ENCODE measurements around the gene AMY2B.
"Not testable (repeated sequence)": the region's sequence is repeated elsewhere in the genome, so short reads cannot be mapped to it uniquely, and the experiment has no call there.

The AMY2B gene

GRCh38 chr1:103571289-103571688 is at the start of gene AMY2B:
TSS of gene AMY2B (plus strand) at chr1:103571589. CDS start at chr1:103571603, 14 bp downstream.
- DNase-seq: not testable (repeated sequence)

- no peak for DNase-seq
These were observed 48.0 kb upstream of the AMY2B start for GRCh38 chr1:103523346-103523745.

GRCh38 chr1:103525114-103525606 is 46.2 kb upstream of the AMY2B start:
- DNase-seq: no peak

DNA sequence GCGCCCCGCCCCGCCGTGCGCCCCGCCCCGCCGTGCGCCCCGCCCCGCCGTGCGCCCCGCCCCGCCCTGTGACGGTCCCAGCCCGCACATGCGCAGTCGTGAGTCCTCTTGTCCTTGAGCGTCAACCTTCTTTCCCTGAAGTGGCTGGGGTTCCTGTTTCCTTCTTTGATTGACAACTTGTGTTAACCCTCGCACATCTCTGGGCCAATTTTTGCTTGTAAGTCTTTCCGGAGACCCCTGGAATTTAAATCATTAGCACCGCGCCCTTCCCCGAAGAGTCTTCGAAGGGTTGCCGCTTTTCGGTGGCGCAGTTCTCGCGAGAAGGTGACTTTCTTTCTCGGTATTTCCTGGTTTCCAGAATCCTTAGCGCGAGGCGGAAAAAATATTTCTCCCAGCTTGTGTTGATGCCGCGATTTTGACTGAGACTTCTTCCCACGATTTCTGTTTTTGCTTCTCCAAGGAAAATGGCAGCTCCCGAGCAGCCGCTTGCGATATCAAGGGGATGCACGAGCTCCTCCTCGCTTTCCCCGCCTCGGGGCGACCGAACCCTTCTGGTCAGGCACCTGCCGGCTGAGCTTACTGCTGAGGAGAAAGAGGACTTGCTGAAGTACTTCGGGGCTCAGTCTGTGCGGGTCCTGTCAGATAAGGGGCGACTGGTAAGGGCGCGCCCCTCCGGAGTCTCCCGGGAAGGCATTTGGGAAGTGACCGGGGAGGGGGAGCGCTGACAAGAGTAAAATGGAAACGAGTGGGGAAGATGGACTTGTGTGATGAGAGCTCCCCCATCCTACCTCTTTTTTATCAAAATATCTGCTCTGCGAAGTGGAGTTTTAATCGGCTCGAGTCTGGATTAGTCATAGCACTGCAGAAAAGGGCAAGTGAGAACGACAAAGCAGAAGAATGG is 45.5 kb upstream of the AMY2B start, which contains the start of gene RNPC3:
Gene RNPC3 (plus strand): TSS at position 93 of the 901 bp plus-strand sequence. CDS start 372 bp downstream, at position 465.
- DNase-seq: peak; percentile 85

DNA sequence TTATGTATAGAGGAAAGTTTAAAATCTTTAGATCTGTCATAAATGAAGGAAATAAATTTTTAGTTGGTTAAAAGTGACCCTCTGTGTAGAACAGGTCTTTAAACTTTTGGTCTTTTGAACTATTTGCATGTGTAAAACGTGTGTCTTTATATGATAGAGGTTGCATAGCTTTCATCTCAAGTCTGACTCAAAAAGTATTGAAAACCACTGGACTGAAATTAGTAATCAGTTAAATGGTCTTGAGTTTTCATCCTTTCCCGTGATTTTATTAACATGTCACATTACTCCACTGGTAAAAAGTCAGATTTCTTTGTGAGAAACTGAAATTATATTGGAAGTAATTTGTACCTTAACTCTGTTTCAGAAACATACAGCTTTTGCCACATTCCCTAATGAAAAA is 44.1 kb upstream of the AMY2B start:
- no peak for DNase-seq

DNA sequence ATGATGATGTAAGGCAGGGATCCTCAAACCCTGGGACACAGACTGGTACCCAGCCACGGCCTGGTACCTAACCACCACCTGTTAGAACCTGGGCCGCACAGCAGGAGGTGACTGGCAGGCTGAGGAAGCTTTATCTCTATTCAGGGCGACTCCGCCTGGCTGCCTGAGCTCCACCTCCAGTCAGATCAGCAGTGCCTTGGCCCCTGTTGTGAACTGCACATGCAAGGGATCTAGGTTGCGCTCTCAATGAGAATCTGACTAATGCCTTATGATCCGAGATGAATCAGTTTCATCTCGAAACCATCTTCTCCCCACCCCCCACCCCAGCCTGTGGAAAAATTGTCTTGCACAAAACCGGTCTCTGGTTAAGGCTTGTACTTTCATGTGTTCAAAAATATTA is 41.6 kb upstream of the AMY2B start:
- peak; percentile 54 for DNase-seq

DNA sequence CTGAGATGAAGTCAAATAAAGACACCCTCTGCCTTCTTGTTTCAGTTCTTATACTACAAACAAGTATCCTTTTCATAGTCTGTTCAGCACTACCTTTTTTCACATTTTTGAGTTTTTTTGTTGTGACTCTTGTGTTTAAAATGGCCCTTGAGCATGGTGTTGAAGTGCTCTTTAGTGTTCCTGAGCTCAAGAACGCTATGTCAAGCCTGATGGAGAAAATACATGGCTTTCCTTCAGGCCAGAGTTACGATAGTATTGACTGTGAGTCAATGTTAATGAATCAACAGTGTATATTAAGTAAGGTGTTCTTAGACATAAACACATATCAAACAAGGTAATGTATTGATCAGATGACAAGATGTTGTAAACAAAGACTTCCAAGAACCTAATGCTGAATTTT is 33.2 kb upstream of the AMY2B start:
- no peak for DNase-seq

DNA sequence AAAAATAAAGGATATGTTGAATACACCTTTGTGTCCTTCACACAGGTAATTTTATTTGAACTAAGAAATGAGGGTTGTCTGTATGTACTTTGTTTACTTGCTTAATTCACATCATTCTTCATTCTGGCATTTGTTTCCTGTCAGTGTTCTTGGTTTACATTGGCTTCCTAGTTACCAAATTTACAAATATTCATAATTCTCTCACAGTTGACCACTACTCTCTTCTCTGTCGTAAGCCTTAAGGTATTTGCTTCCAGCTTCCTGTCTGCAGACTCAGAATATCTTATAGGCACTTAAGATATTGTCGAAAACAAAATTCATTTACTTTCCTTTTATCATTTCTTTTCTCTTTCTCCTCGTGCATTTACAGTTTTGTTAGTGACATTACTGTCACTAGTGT is 30.0 kb upstream of the AMY2B start:
- no peak for DNase-seq

DNA sequence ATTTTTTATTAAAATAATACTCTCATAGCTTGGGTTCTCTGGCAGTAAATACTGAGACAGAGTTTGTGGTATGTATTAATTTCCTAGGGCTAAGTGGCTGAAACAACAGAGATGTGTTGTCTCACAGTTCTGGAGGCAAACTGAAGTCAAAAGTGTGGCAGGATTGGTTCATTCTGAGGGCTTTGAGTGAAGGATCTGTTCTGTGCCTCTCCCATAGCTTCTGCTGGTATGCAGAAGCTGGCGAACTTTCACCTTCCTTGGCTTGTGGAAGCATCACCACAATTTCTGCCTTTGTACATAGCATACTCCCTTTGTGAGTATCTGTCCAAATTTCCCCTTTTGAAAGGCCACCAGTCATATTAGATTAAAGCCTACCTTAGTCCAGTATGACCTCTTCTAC is 24.9 kb upstream of the AMY2B start:
- no peak for DNase-seq

DNA sequence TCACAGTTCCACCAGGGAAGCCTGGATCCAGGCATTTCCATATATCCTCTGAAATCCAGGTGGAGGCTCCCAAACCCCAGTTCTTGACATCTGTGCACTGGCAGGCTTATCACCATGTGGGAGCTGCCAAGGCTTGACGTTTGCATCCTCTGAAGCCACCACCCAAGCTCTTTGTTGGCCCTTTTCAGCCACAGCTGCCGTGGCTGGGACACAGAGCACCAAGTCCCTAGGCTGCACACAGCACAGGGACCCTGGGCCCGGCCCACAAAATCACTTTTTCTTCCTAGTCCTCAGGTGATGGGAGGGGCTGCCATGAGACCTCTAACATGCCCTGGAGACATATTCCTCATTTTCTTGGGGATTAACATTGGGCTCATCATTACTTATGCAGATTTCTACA is 23.5 kb upstream of the AMY2B start:
- DNase-seq: no peak

GRCh38 chr1:103560427-103560826 is 11.0 kb upstream of the AMY2B start:
- no peak for DNase-seq

DNA sequence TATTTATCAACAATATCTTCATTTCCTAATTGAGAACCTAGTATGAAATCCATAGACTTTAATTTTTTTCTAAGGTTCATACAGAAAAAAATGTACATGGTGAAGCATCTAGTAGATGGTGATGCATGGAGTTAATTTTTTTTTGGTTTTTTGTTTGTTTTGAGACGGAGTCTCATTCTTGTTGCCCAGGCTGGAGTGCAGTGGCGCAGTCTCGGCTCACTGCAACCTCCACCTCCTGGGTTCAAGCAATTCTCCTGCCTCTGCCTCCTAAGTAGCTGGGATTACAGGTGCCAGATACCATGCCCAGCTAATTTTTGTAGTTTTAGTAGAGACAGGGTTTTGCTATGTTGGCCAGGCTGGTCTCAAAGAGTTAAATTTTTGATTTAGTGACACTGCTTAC is 10.3 kb upstream of the AMY2B start:
- DNase-seq: not testable (repeated sequence)

- no peak for DNase-seq
These were observed 9.6 kb upstream of the AMY2B start for GRCh38 chr1:103561643-103562395.

DNA sequence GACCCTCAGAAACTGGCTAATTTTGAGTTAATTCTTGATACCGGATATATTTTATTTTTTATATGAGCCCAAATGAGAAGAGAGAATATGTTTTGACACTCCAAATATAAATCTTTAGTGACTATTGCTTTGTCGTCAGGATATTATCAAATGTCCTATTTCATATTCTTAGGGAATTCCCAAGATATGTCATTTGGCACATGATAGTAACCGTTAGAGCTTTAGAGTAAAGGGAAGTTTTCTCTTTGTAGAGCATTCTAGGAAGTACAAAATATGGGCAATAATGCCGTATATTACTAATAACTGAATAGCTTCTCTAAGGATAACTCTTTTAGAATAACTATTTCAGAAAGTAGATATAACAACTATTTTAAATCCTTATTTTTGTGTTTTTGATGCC is 8.3 kb upstream of the AMY2B start:
- no peak for DNase-seq

- DNase-seq: no peak
These were observed 1.9 kb upstream of the AMY2B start for GRCh38 chr1:103569493-103569892.

DNA sequence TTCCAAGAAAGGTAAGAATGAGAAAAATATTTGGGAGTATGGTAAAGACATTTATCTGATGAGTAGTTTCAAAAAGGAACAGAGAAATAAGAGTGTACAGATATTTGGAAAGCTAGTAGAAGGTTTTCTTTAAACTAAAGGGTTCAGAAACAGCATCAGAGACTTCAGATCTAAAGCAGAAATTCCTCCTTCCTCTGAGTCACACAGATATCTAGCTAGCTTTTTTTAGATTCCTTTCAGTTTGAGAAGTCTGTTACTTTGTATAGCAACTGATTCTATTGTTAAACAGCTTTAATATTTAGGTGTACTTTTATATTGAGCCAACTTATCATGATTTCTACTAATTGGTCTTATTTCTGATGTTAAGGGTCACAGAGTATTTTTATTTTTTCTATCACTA is 4.7 kb downstream of the AMY2B start:
- DNase-seq: no peak

DNA sequence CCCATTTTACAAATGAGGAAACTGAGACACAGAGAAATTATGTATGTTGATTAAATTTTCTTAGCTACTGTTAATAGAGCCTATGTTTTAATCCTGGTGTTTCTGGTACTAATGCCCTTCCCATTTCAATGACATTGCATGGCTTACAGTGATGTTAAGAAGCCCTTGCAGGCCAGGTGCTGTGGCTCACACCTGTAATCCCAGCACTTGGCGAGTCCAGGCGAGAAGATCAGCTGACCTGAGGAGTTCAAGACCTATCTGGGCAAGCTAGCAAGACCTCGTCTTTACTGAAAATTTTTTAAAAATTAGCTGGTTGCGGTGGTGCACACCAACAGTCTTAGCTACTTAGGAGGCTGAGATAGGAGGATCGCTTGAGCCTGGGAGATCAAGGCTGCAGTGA is 5.4 kb downstream of the AMY2B start:
- DNase-seq: not testable (repeated sequence)

GRCh38 chr1:103582464-103582863 is 11.1 kb downstream of the AMY2B start:
- no peak for DNase-seq

- no peak for DNase-seq
These were observed 12.5 kb downstream of the AMY2B start for GRCh38 chr1:103583887-103584286.

DNA sequence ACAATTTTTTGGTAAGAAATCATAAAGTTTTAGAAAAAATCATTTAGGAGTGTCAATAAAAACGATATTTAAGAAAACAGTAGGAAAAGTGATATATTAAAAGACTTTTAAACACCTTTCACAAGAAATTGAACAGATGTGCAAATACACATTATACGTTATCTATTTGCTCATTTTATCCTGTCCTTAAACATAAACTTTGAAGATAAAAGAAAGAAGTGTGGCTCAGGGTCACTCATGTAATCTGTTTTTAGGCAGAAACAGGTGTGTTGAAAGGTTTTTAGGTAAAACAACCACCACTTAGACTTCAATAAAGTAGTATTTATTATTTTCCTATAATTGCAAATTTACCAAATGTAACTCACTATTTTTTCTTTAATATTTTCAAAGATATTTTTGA is 13.1 kb downstream of the AMY2B start:
- DNase-seq: no peak

GRCh38 chr1:103602740-103603139 is 31.4 kb downstream of the AMY2B start:
- DNase-seq: not testable (repeated sequence)

DNA sequence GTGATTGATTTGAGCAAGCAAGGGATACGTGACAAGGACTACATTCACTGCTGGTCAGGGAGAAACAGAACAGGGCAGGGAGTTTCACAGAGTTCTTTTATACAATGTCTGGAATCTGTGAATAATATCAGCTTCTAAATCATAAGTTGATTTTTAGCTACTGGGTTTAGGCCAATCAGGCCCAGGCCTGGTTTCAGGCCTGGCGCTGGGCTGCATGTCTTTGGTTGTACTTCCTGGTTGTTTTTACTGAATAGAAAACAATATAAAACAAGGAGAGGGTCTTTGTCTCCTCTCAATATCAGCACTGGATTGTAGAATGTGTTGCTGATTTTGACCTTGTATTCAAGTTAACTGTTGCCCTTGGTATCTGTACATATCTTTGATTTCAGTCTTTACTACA is 45.0 kb downstream of the AMY2B start:
- no peak for DNase-seq

- not testable (repeated sequence) for DNase-seq
These were observed 45.6 kb downstream of the AMY2B start, which contains the start of gene AMY2A for GRCh38 chr1:103616994-103617477. TSS of gene AMY2A (plus strand) at chr1:103617427. CDS start at chr1:103617441, 14 bp downstream.

Measured in stimulated activated CD4-positive, alpha-beta T cell treated with anti-CD3 and anti-CD28 coated beads, Interleukin-4, amount 100 ng/mL, for 1 hour (primary cell).